Vagina (tissue), 2 donors: ENCODE data around the gene ANKS1B.

Source experiments
- POLR2A ChIP-seq, 2 donors: fragments of 450-650 bp; IDR thresholded peaks; one replicate each; pipeline ENCODE4 v1.6.1; 2017; ENCODE audit warnings: antibody characterized with exemption in 2 of 2, mild to moderate bottlenecking in 2 of 2, moderate library complexity in 2 of 2
- POLR2AphosphoS5 ChIP-seq, 2 donors: sonication (generic); formaldehyde crosslinking; IDR thresholded peaks; one replicate each; pipeline ENCODE4 v1.9.0; 2017; ENCODE audit warnings: antibody characterized with exemption in 2 of 2, mild to moderate bottlenecking in 2 of 2, low read depth in 1 of 2; ENCODE audit not compliant: insufficient read depth in 1 of 2
- TF ChIP-seq, protein P1 (sequence below), 3 experiments: fragments of 450-650 bp in 2 of 3; fragments of 200-600 bp in 1 of 3; sonication (generic) in 1 of 3; IDR thresholded peaks; one replicate each; pipeline ENCODE4 v1.5.1; 2017 to 2019; ENCODE audit warnings: antibody characterized with exemption in 3 of 3, mild to moderate bottlenecking in 2 of 3, moderate library complexity in 2 of 3

DNA sequence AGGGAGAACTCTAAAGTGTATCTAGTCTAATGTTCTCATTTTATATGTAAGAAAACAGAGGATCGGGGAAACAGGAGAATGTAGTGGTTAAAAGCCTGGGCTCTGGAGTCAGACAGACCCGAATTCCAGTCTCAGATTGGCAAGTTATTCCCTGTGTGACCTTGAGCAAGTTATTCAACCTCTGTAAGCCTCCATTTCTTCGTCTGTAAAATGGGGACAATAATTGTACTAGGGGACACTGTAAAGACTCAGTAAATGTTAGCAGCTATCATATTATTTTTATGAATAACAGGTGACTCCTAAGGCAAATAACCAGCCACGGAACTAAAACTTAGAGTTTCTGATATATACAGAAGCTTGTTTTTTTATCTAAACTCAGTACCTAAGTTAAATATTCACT is 1187.5 kb downstream of the ANKS1B start:
- TF ChIP-seq, protein P1, sequence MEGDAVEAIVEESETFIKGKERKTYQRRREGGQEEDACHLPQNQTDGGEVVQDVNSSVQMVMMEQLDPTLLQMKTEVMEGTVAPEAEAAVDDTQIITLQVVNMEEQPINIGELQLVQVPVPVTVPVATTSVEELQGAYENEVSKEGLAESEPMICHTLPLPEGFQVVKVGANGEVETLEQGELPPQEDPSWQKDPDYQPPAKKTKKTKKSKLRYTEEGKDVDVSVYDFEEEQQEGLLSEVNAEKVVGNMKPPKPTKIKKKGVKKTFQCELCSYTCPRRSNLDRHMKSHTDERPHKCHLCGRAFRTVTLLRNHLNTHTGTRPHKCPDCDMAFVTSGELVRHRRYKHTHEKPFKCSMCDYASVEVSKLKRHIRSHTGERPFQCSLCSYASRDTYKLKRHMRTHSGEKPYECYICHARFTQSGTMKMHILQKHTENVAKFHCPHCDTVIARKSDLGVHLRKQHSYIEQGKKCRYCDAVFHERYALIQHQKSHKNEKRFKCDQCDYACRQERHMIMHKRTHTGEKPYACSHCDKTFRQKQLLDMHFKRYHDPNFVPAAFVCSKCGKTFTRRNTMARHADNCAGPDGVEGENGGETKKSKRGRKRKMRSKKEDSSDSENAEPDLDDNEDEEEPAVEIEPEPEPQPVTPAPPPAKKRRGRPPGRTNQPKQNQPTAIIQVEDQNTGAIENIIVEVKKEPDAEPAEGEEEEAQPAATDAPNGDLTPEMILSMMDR (IDR thresholded peaks at IDR 0.05), result no peak
- TF ChIP-seq POLR2A (IDR thresholded peaks at IDR 0.05) (no peak), POLR2AphosphoS5 (IDR thresholded peaks at IDR 0.05; ENCODE audit: insufficient read depth in 1 of 2, low read depth in 1 of 2) (no peak)
